Measurements from ENCODE around the gene NMT2. TPM values are rescaled to one million over a fixed set of nuclear protein-coding genes. Genes with fewer than 3 reads are reported as not detected.

NMT2 gene
- total RNA-seq, 2 experiments from 2014 or later = 0.72 to 0.82 TPM

- intact Hi-C loops (cut with micrococcal nuclease; ENCODE audit: unreplicated experiment) = loop anchor here (5.0 kb wide), 1 partner anchor 79 kb away; the partner anchor contains the start of gene ACBD7
- CTCF ChIA-PET (ENCODE audit: unreplicated experiment) = no interaction called here
- Histone ChIP-seq H3K4me2 (ENCODE audit: low read length) (no peak overlapping the region), H3K4me1 (ENCODE audit: insufficient read depth, low read length, poor library complexity, severe bottlenecking) (no peaks in the 10 kb centered on the region), H2AFZ (ENCODE audit: low read length) (no peak overlapping the region), H3K79me2 (ENCODE audit: insufficient read depth, low read depth, low read length) (no peaks in the 10 kb centered on the region), H3K27ac (ENCODE audit: low read depth, low read length, poor library complexity, severe bottlenecking) (no peak overlapping the region), H3K36me3 (ENCODE audit: insufficient read depth, low read length) (no peaks in the 10 kb centered on the region), H3K9me2 (ENCODE audit: insufficient read depth, low read length) (no peaks in the 10 kb centered on the region), H3K9me3 (ENCODE audit: low read length) (no peaks in the 10 kb centered on the region), H3K4me3 (ENCODE audit: low read depth, low read length, poor library complexity, severe bottlenecking) (no peak overlapping the region), H4K20me1 (ENCODE audit: insufficient read depth, low read length) (no peaks in the 10 kb centered on the region)
- BruUV-seq (replicated peaks) = no TSS peak
- TF ChIP-seq, protein P1, sequence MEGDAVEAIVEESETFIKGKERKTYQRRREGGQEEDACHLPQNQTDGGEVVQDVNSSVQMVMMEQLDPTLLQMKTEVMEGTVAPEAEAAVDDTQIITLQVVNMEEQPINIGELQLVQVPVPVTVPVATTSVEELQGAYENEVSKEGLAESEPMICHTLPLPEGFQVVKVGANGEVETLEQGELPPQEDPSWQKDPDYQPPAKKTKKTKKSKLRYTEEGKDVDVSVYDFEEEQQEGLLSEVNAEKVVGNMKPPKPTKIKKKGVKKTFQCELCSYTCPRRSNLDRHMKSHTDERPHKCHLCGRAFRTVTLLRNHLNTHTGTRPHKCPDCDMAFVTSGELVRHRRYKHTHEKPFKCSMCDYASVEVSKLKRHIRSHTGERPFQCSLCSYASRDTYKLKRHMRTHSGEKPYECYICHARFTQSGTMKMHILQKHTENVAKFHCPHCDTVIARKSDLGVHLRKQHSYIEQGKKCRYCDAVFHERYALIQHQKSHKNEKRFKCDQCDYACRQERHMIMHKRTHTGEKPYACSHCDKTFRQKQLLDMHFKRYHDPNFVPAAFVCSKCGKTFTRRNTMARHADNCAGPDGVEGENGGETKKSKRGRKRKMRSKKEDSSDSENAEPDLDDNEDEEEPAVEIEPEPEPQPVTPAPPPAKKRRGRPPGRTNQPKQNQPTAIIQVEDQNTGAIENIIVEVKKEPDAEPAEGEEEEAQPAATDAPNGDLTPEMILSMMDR (conservative IDR thresholded peaks at IDR 0.05; ENCODE audit: low read length) = no peak
- no peak for TF ChIP-seq EZH2phosphoT487 (IDR thresholded peaks at IDR 0.05; ENCODE audit: borderline replicate concordance, low read depth, low read length)
- no peak for DNase-seq (ENCODE audit: low spot score)
- POLR2A ChIA-PET = interaction anchor here (0.7 kb wide), 1 partner anchor 874 kb away, joined by 3 read pairs; no protein-coding TSS in a partner anchor
Observed at GRCh38 chr10:15166325-15166724, 2.2 kb downstream of the NMT2 start.

GRCh38 chr10:15163253-15163828 lies 5.2 kb downstream of the NMT2 start:
- no peaks in the 10 kb centered on the region for H3K36me3 ChIP-seq (ENCODE audit: insufficient read depth, low read length)
- H3K79me2 ChIP-seq (ENCODE audit: insufficient read depth, low read depth, low read length) = no peaks in the 10 kb centered on the region
- no peak overlapping the region for H2AFZ ChIP-seq (ENCODE audit: low read length)
- H4K20me1 ChIP-seq (ENCODE audit: insufficient read depth, low read length) = no peaks in the 10 kb centered on the region
- intact Hi-C loops (cut with micrococcal nuclease; ENCODE audit: unreplicated experiment) = no loop called here
- DNase-seq (ENCODE audit: low spot score) = no peak
- no peak overlapping the region for H3K4me3 ChIP-seq (ENCODE audit: low read depth, low read length, poor library complexity, severe bottlenecking)
- ChIA-PET POLR2A (no interaction called here), CTCF (ENCODE audit: unreplicated experiment) (no interaction called here)
- H3K4me1 ChIP-seq (ENCODE audit: insufficient read depth, low read length, poor library complexity, severe bottlenecking) = no peaks in the 10 kb centered on the region
- BruUV-seq (replicated peaks) = no TSS peak
- no peak overlapping the region for H3K4me2 ChIP-seq (ENCODE audit: low read length)
- no peaks in the 10 kb centered on the region for H3K9me3 ChIP-seq (ENCODE audit: low read length)
- no peak overlapping the region for H3K27ac ChIP-seq (ENCODE audit: low read depth, low read length, poor library complexity, severe bottlenecking)
- no peak for TF ChIP-seq EZH2phosphoT487 (IDR thresholded peaks at IDR 0.05; ENCODE audit: borderline replicate concordance, low read depth, low read length)
- TF ChIP-seq, protein P1 (conservative IDR thresholded peaks at IDR 0.05; ENCODE audit: low read length) = no peak
- no peaks in the 10 kb centered on the region for H3K9me2 ChIP-seq (ENCODE audit: insufficient read depth, low read length)

DNA sequence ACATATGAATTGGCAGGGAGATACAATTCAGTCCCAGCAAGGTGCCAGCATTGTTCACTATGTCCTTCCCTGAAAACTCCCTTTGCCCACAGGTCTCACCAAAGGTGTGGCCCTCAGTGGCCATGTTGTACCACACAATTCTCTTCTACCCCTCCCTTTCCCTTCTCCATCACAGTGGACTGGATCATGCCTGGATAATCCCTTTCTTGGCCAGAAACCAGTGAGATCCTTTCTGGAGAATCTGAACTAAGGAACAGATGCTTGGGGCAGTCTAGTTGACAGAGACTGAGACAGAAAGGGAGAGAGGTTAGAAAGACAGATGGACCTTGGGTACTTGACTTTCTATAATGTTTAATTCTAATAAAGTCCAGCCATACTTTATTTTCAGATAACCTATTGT lies 9.5 kb downstream of the NMT2 start:
- TF ChIP-seq EZH2phosphoT487 (IDR thresholded peaks at IDR 0.05; ENCODE audit: borderline replicate concordance, low read depth, low read length) = no peak
- TF ChIP-seq, protein P1 (conservative IDR thresholded peaks at IDR 0.05; ENCODE audit: low read length) = no peak
- H3K4me2 ChIP-seq (ENCODE audit: low read length) = no peak overlapping the region
- no peaks in the 10 kb centered on the region for H3K36me3 ChIP-seq (ENCODE audit: insufficient read depth, low read length)
- no peaks in the 10 kb centered on the region for H3K79me2 ChIP-seq (ENCODE audit: insufficient read depth, low read depth, low read length)
- DNase-seq (ENCODE audit: low spot score) = no peak
- no peaks in the 10 kb centered on the region for H4K20me1 ChIP-seq (ENCODE audit: insufficient read depth, low read length)
- H3K9me2 ChIP-seq (ENCODE audit: insufficient read depth, low read length) = no peaks in the 10 kb centered on the region
- no peaks in the 10 kb centered on the region for H3K4me1 ChIP-seq (ENCODE audit: insufficient read depth, low read length, poor library complexity, severe bottlenecking)
- ChIA-PET CTCF (ENCODE audit: unreplicated experiment) (no interaction called here), POLR2A (no interaction called here)
- H3K27ac ChIP-seq (ENCODE audit: low read depth, low read length, poor library complexity, severe bottlenecking) = no peak overlapping the region
- no TSS peak for BruUV-seq (replicated peaks)
- no peak overlapping the region for H2AFZ ChIP-seq (ENCODE audit: low read length)
- no peak overlapping the region for H3K4me3 ChIP-seq (ENCODE audit: low read depth, low read length, poor library complexity, severe bottlenecking)
- intact Hi-C loops (cut with micrococcal nuclease; ENCODE audit: unreplicated experiment) = no loop called here
- no peaks in the 10 kb centered on the region for H3K9me3 ChIP-seq (ENCODE audit: low read length)
